ENCODE measurements around the gene SH3GL1. TPM values are rescaled to one million over a fixed set of nuclear protein-coding genes. Genes with fewer than 3 reads are reported as not detected.
"Not testable (repeated sequence)": the region's sequence is repeated elsewhere in the genome, so short reads cannot be mapped to it uniquely, and the experiment has no call there.

Gene SH3GL1
- total RNA-seq, 1 donor from 2014 or later: 95.3 TPM

DNA sequence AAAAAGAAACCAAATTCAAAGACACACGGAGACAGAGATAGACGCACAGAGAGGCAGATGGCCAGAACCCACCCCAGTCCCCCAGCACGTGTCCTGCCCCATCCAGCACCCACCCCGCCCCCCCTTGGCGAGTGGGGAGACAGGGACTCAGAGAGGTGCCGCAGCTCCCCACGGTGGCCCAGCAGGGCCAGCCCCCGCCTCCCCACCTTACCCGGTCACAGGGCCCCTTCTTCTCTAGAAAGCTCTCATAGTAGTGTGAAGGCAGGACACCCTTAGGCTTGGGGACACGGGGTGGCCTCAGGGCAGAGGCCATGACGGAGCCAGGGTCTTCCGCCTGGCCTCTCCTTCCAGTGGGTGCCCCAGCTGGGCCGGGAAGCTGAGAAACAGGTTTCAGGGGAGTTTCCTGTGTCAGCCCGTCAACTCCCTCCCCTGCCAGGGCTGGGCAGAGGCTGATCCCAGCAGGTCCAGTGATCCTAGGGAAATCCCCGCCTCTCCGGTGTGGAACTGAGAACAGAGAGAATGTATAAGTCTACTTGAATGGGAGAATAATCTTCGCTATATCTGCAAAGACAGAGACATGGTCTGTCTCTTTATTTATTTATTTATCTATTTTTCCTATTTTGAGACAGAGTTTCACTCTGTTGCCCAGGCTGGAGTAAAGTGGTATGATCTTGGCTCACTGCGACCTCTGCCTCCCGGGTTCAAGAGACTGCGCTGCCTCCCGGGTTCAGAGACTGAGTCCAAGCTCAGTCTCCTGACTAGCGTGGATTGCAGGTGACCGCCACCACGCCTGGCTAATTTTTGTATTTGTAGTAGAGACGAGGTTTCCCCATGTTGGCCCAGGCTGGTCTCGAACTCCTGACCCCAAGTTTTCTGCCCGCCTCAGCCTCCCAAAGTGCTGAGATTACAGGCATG, 61.6 kb downstream of the SH3GL1 start, which contains the start of gene STAP2:
TSS of gene STAP2 (minus strand) at position 387 of the 915 bp plus-strand sequence. CDS start at position 313, 74 bp downstream.
- peaks cover 3% of the 10 kb centered on the region for H3K27me3 Mint-ChIP-seq (ENCODE audit: low read depth)
- H3K27ac Mint-ChIP-seq (ENCODE audit: unreplicated experiment): peak within 1 kb of the TSS; percentile 76
- H3K4me1 Mint-ChIP-seq: peaks cover 33% of the 10 kb centered on the region
- TF ChIP-seq, protein P1, sequence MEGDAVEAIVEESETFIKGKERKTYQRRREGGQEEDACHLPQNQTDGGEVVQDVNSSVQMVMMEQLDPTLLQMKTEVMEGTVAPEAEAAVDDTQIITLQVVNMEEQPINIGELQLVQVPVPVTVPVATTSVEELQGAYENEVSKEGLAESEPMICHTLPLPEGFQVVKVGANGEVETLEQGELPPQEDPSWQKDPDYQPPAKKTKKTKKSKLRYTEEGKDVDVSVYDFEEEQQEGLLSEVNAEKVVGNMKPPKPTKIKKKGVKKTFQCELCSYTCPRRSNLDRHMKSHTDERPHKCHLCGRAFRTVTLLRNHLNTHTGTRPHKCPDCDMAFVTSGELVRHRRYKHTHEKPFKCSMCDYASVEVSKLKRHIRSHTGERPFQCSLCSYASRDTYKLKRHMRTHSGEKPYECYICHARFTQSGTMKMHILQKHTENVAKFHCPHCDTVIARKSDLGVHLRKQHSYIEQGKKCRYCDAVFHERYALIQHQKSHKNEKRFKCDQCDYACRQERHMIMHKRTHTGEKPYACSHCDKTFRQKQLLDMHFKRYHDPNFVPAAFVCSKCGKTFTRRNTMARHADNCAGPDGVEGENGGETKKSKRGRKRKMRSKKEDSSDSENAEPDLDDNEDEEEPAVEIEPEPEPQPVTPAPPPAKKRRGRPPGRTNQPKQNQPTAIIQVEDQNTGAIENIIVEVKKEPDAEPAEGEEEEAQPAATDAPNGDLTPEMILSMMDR (conservative IDR thresholded peaks at IDR 0.05): no peak
- peaks cover 6% of the 10 kb centered on the region for H3K36me3 Mint-ChIP-seq (ENCODE audit: low read depth)
- DNase-seq (ENCODE audit: low read depth, low spot score): no peak
- peak within 1 kb of the TSS; percentile 75 for H3K4me3 Mint-ChIP-seq
- H3K9me3 Mint-ChIP-seq: peaks cover 17% of the 10 kb centered on the region

DNA sequence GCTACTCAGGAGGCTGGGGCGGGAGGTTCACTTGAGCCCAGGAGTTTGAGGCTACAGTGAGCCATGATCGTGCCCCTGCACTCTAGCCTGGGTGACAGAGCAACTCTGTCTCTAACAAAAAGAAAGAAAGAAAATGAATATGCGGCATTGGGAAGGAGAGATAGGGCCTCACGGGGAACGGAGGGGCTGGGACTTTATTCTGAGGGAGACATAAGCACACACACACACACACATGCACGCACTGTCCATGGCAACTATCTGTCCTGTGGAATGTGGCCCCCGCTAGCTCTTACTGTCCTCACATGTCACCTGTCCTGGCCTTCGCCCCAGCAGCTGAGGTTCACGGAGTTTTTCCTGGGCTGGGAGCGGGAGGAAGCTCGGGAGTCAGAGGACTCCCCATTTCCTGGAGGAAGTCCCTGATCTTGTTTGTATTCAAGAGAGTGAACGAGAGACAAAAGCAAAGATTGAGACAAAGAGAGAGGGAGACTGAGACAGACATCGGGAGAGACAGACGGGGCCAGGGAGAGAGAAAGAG, 62.4 kb downstream of the SH3GL1 start:
- TF ChIP-seq, protein P1 (conservative IDR thresholded peaks at IDR 0.05): no peak
- peak overlapping the region; percentile 76 for H3K27ac Mint-ChIP-seq (ENCODE audit: unreplicated experiment)
- peaks cover 6% of the 10 kb centered on the region for H3K36me3 Mint-ChIP-seq (ENCODE audit: low read depth)
- peaks cover 31% of the 10 kb centered on the region for H3K4me1 Mint-ChIP-seq
- no peak for DNase-seq (ENCODE audit: low read depth, low spot score)
- peak overlapping the region; percentile 75 for H3K4me3 Mint-ChIP-seq
- peaks cover 17% of the 10 kb centered on the region for H3K9me3 Mint-ChIP-seq
- H3K27me3 Mint-ChIP-seq (ENCODE audit: low read depth): peaks cover 3% of the 10 kb centered on the region

DNA sequence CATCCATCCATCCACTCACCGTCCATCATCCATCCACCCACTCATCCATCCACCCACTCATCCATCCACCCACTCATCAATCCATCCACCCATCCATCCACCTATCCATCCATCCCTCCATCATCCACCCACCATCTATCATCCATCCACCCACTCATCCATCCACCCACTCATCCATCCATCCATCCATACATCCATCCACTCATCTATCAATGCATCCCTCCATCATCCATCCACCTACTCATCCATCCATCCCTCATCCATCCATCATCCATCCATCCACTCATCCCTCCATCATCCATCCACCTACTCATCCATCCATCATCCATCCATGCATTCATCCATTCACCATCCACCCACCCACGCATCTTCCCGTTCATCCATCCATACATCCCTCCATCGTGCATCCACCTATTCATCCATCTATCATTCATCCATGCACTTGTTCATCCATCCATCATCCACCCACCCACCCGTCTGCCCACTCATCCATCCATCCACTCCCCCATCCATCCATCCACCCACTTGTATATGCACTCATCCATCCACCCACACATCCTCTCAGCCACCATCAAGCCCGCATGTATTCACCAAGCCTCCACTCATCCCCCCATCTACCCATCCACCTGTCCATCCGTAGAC, 65.3 kb downstream of the SH3GL1 start:
- Mint-ChIP-seq H3K36me3 (ENCODE audit: low read depth) (peaks cover 6% of the 10 kb centered on the region), H3K4me1 (peaks cover 21% of the 10 kb centered on the region), H3K9me3 (peaks cover 17% of the 10 kb centered on the region), H3K27ac (ENCODE audit: unreplicated experiment) (peak overlapping the region; percentile 90), H3K4me3 (peak overlapping the region; percentile 58), H3K27me3 (ENCODE audit: low read depth) (no peaks in the 10 kb centered on the region)
- no peak for DNase-seq (ENCODE audit: low read depth, low spot score)
- TF ChIP-seq, protein P1 (conservative IDR thresholded peaks at IDR 0.05): no peak

DNA sequence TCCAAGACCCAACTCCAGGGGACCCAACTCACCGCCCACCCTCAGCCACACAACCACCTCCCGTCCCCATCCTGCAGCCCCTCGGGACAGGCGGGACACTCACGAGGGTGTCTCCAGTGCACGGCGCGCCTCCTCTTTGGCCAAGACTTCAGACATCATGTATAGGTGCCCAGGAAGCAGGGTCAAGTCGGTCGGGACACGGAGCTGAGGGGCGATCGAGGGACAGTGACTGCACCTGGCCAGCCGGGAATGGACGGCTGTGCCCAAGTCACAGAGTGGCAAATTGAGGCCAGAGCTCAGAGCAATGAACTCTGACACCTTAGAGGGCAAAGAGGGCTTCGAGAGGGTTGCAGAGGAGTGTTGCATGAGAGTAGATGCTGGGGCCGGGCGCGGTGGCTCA, 70.5 kb downstream of the SH3GL1 start:
- no peak for DNase-seq (ENCODE audit: low read depth, low spot score)
- Mint-ChIP-seq H3K4me1 (peaks cover 19% of the 10 kb centered on the region), H3K27me3 (ENCODE audit: low read depth) (peaks cover 17% of the 10 kb centered on the region), H3K27ac (ENCODE audit: unreplicated experiment) (no peak overlapping the region), H3K36me3 (ENCODE audit: low read depth) (peaks cover 2% of the 10 kb centered on the region), H3K9me3 (peaks cover 8% of the 10 kb centered on the region), H3K4me3 (no peak overlapping the region)
- TF ChIP-seq, protein P1 (conservative IDR thresholded peaks at IDR 0.05): no peak

DNA sequence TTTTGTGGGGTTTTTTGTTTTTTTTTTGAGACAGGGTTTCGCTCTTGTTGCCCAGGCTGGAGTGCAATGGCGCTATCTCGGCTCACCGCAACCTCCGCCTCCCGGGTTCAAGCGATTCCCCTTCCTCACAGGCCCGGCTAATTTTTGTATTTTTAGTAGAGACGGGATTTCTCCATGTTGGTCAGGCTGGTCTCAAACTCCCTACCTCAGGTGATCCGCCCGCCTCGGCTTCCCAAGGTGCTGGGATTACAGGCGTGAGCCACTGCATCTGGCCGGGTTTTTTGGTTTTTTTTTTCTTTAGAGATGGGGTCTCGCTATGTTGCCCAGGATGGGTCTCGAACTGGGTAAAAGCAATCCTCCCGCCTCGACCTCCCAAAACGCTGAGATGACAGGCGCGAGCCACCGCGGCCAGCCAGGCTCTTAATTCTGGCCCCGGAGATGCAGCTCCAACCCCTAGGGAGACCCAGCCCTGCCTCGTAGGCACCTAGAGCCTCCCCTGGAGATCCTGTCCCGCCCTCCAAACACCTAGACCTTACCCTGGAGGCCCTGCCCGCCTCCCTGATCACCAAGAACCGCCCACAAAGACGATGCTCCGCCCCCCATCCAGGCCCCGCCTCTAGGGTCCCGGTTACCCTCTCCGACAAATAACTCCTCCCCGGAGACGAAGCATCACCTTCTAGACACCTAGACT, 71.2 kb downstream of the SH3GL1 start:
- Mint-ChIP-seq H3K27me3 (ENCODE audit: low read depth) (peaks cover 17% of the 10 kb centered on the region), H3K4me1 (peaks cover 19% of the 10 kb centered on the region), H3K4me3 (peak overlapping the region; percentile 85)
- H3K9me3 Mint-ChIP-seq; DNase-seq (ENCODE audit: low read depth, low spot score); H3K27ac Mint-ChIP-seq (ENCODE audit: unreplicated experiment); H3K36me3 Mint-ChIP-seq (ENCODE audit: low read depth): not testable (repeated sequence)
